ENCODE measurements around the gene SLC19A3. TPM values are rescaled to one million over a fixed set of nuclear protein-coding genes. Genes with fewer than 3 reads are reported as not detected.
"Not testable (repeated sequence)": the region's sequence is repeated elsewhere in the genome, so short reads cannot be mapped to it uniquely, and the experiment has no call there.

The SLC19A3 gene
- total RNA-seq, 1 experiment from 2014 or later = 0.26 TPM

DNA sequence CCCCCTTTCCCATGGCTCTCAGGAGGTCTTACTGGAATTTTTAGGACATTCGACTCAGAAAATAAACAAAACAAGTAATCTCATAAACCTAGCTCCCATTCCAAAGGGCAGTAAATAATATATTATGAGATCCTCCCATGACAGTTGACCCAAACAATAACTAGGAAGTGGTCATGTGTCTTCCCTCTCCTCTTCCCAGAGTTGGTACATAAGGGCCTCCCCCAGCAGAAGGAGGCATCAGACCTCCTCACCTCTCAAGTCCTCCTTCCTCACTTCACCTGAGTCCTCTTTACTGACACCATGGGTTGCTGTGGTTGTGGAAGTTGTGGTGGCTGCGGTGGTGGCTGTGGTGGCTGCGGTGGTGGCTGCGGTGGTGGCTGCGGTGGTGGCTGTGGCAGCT is 10.2 kb upstream of the SLC19A3 start, which contains the start of gene SCYGR7:
Gene SCYGR7 (plus strand): TSS at position 301 of the 400 bp plus-strand sequence. CDS start 0 bp downstream, at position 301.
- H3K4me3 ChIP-seq (ENCODE audit: low read length) = no peak within 1 kb of the TSS
- no peaks in the 10 kb centered on the region for H4K20me1 ChIP-seq (ENCODE audit: low read length)
- no peak within 1 kb of the TSS for H3K27ac ChIP-seq (ENCODE audit: low read length)
- H3K4me2 ChIP-seq (ENCODE audit: low read length) = no peak within 1 kb of the TSS
- no peaks in the 10 kb centered on the region for H3K9me3 ChIP-seq (ENCODE audit: low read length)
- ATAC-seq (no peak), DNase-seq (no peak)
- no peak within 1 kb of the TSS for H3K9ac ChIP-seq (ENCODE audit: low read length)
- H3K4me1 ChIP-seq (ENCODE audit: insufficient read depth, low read length) = no peaks in the 10 kb centered on the region
- TF ChIP-seq EZH2phosphoT487 (IDR thresholded peaks at IDR 0.05; ENCODE audit: borderline replicate concordance, low read length) (no peak), EZH2 (IDR thresholded peaks at IDR 0.05; ENCODE audit: low read length, unreplicated experiment) (no peak)
- TF ChIP-seq, protein P1, sequence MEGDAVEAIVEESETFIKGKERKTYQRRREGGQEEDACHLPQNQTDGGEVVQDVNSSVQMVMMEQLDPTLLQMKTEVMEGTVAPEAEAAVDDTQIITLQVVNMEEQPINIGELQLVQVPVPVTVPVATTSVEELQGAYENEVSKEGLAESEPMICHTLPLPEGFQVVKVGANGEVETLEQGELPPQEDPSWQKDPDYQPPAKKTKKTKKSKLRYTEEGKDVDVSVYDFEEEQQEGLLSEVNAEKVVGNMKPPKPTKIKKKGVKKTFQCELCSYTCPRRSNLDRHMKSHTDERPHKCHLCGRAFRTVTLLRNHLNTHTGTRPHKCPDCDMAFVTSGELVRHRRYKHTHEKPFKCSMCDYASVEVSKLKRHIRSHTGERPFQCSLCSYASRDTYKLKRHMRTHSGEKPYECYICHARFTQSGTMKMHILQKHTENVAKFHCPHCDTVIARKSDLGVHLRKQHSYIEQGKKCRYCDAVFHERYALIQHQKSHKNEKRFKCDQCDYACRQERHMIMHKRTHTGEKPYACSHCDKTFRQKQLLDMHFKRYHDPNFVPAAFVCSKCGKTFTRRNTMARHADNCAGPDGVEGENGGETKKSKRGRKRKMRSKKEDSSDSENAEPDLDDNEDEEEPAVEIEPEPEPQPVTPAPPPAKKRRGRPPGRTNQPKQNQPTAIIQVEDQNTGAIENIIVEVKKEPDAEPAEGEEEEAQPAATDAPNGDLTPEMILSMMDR (conservative IDR thresholded peaks at IDR 0.05; ENCODE audit: low read depth, low read length) = no peak
- no peaks in the 10 kb centered on the region for H3K79me2 ChIP-seq (ENCODE audit: low read length)
- ChIA-PET POLR2A (ENCODE audit: unreplicated experiment) (no interaction called here), CTCF (no interaction called here)
- no peaks in the 10 kb centered on the region for H3K9me2 ChIP-seq (replicated peaks; ENCODE audit: low read length)
- H3K36me3 ChIP-seq (ENCODE audit: low read depth, low read length) = no peaks in the 10 kb centered on the region
- no TSS peak for BruUV-seq (replicated peaks)
- intact Hi-C loops (cut with micrococcal nuclease) = no loop called here
- H2AFZ ChIP-seq (ENCODE audit: low read length) = no peak within 1 kb of the TSS
- 0 out of 2 replicates have a peak, but pooled peaks cover 4% of the 10 kb centered on the region for H3K27me3 ChIP-seq (ENCODE audit: low read length)
- no peaks in the 10 kb centered on the region for H3F3A ChIP-seq (ENCODE audit: low read length, unreplicated experiment)

DNA sequence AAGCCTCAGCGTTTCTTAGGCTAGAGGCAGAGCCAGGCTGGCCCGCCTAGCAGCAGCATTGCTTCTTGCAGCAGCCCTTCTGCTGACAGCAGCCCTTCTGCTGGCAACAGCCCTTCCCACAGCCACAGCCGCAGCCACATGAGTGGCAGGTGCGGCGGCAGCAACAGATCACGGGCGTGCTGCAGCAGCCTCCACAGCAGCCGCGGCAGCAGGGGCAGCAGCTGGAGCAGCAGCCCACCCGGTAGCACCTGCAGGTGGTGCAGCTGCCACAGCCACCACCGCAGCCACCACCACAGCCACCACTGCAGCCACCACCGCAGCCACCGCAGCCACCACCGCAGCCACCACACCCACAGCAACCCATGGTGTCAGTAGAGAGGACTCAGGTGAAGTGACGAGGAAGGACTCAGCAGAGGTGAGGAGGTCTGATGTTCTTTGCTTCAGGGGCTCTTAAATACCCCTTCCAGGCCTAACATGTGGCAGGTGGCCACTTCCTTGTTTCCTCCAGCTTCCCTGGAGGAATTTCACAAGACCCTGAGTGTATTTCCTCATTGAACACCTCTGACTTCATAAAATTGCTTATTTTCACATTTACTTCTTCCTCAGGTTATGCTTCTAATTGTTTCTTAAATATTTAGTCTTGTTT is 6.7 kb upstream of the SLC19A3 start, which contains the start of gene SCYGR6:
Gene SCYGR6 (minus strand): TSS at position 364 of the 646 bp plus-strand sequence. CDS start 0 bp downstream, at position 364.
- CTCF ChIA-PET = interaction anchor here (0.7 kb wide), 1 partner anchor 590 kb away, joined by 3 read pairs; no protein-coding TSS in a partner anchor

DNA sequence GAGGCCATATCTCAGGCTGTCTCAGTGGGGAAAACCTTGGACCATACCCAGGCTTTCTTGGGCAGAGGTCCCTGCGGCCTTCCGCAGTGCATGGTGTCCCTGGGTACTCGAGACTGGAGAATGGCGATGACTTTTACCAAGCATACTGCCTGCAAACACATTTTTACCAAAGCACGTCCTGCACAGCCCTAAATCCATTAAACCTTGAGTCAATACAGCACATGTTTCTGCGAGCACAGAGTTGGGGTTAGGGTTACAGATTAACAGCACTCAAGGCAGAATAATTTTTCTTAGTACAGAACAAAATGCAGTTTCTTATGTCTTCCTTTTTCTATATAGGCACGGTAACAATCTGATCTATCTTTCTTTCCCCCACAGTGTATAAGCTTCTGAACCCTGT is 5.0 kb upstream of the SLC19A3 start:
- H3F3A ChIP-seq (ENCODE audit: low read length, unreplicated experiment); POLR2A ChIA-PET (ENCODE audit: unreplicated experiment): not testable (repeated sequence)

More for the DNA sequence above, 6.7 kb upstream of the SLC19A3 start, which contains the start of gene SCYGR6:
- Histone ChIP-seq H2AFZ (ENCODE audit: low read length) (no peak within 1 kb of the TSS), H3K4me2 (ENCODE audit: low read length) (no peak within 1 kb of the TSS), H3K27ac (ENCODE audit: low read length) (no peak within 1 kb of the TSS), H3K9me3 (ENCODE audit: low read length) (no peaks in the 10 kb centered on the region), H3K36me3 (ENCODE audit: low read depth, low read length) (no peaks in the 10 kb centered on the region), H3K9ac (ENCODE audit: low read length) (no peak within 1 kb of the TSS), H3K4me3 (ENCODE audit: low read length) (no peak within 1 kb of the TSS), H3F3A (ENCODE audit: low read length, unreplicated experiment) (no peaks in the 10 kb centered on the region), H3K27me3 (ENCODE audit: low read length) (no peaks in the 10 kb centered on the region), H3K9me2 (replicated peaks; ENCODE audit: low read length) (no peaks in the 10 kb centered on the region), H4K20me1 (ENCODE audit: low read length) (no peaks in the 10 kb centered on the region), H3K79me2 (ENCODE audit: low read length) (no peaks in the 10 kb centered on the region), H3K4me1 (ENCODE audit: insufficient read depth, low read length) (no peaks in the 10 kb centered on the region)
- DNase-seq = no peak
- intact Hi-C loops (cut with micrococcal nuclease) = no loop called here
- BruUV-seq (replicated peaks) = no TSS peak
- POLR2A ChIA-PET (ENCODE audit: unreplicated experiment) = no interaction called here
- TF ChIP-seq EZH2phosphoT487 (IDR thresholded peaks at IDR 0.05; ENCODE audit: borderline replicate concordance, low read length) = no peak
- TF ChIP-seq, protein P1 (conservative IDR thresholded peaks at IDR 0.05; ENCODE audit: low read depth, low read length) = no peak
- TF ChIP-seq EZH2 (IDR thresholded peaks at IDR 0.05; ENCODE audit: low read length, unreplicated experiment) = no peak
- ATAC-seq = no peak

More for the DNA sequence above, 5.0 kb upstream of the SLC19A3 start:
- H3K9ac ChIP-seq (ENCODE audit: low read length); H3K4me2 ChIP-seq (ENCODE audit: low read length); ATAC-seq; H3K9me2 ChIP-seq (replicated peaks; ENCODE audit: low read length); BruUV-seq (replicated peaks); H2AFZ ChIP-seq (ENCODE audit: low read length); H3K27me3 ChIP-seq (ENCODE audit: low read length); H3K27ac ChIP-seq (ENCODE audit: low read length); H3K4me3 ChIP-seq (ENCODE audit: low read length); CTCF ChIA-PET; intact Hi-C loops (cut with micrococcal nuclease); H3K79me2 ChIP-seq (ENCODE audit: low read length); H3K36me3 ChIP-seq (ENCODE audit: low read depth, low read length); H3K9me3 ChIP-seq (ENCODE audit: low read length); H4K20me1 ChIP-seq (ENCODE audit: low read length); H3K4me1 ChIP-seq (ENCODE audit: insufficient read depth, low read length); DNase-seq: not testable (repeated sequence)
